Prostate gland (tissue), 2 donors: ENCODE measurements around the gene TCP11.

Experiments
- CTCF ChIP-seq, 4 experiments: fragments of 200-600 bp in 2 of 4; fragments of 450-650 bp in 2 of 4; sonication (generic) in 2 of 4; IDR thresholded peaks; 1 replicate in 3 of 4; 2 replicates in 1 of 4; pipeline ENCODE4 v1.5.1; 2016 to 2019; ENCODE audit warnings: antibody characterized with exemption in 4 of 4, mild to moderate bottlenecking in 2 of 4, moderate library complexity in 2 of 4
- POLR2AphosphoS5 ChIP-seq: sonication (generic); formaldehyde crosslinking; IDR thresholded peaks from one replicate; pipeline ENCODE4 v1.6.1; 2017; ENCODE audit warnings: antibody characterized with exemption

GRCh38 chr6:35090734-35091133 lies 50.4 kb downstream of the TCP11 start:
- TF ChIP-seq CTCF (IDR thresholded peaks at IDR 0.05) (no peak), POLR2AphosphoS5 (no peak)
